ENCODE data around the gene UBE4A. TPM values are rescaled to one million over a fixed set of nuclear protein-coding genes. Genes with fewer than 3 reads are reported as not detected.

Gene UBE4A
- total RNA-seq, 2 experiments from 2014 or later: 54.0 to 55.7 TPM

GRCh38 chr11:118442908-118443589, 83.6 kb downstream of the UBE4A start:
- POLR2A ChIA-PET: interaction anchor here (0.7 to 2.0 kb wide), 4 partner anchors 8 to 43 kb away, joined by 3 to 10 read pairs (median 3); partner anchors contain the start of gene ATP5MG
- CTCF ChIA-PET: interaction anchor here (1.4 to 1.5 kb wide), 2 partner anchors 7 to 45 kb away, joined by 5 read pairs; partner anchors contain the start of gene KMT2A

GRCh38 chr11:118443590-118444218, 84.3 kb downstream of the UBE4A start:
- ChIA-PET POLR2A (interaction anchor here (1.3 to 2.0 kb wide), 3 partner anchors 9 to 43 kb away, joined by 3 to 10 read pairs (median 3); no protein-coding TSS in a partner anchor), CTCF (interaction anchor here (1.0 to 1.5 kb wide), 2 partner anchors 8 to 45 kb away, joined by 3 to 5 read pairs; partner anchors contain the start of gene KMT2A)

GRCh38 chr11:118447423-118447822, 88.0 kb downstream of the UBE4A start:
- ChIA-PET CTCF (interaction anchor here (1.6 kb wide), 1 partner anchor 9 kb away, joined by 4 read pairs; no protein-coding TSS in a partner anchor), POLR2A (interaction anchor here (0.5 to 1.3 kb wide), 4 partner anchors 11 to 337 kb away, joined by 3 to 8 read pairs (median 5); partner anchors contain the start of gene KMT2A)

GRCh38 chr11:118448294-118448693, 88.9 kb downstream of the UBE4A start:
- ChIA-PET CTCF (interaction anchor here (0.9 to 1.6 kb wide), 2 partner anchors 8 to 10 kb away, joined by 3 to 4 read pairs; no protein-coding TSS in a partner anchor), POLR2A (interaction anchor here (0.6 to 1.3 kb wide), 3 partner anchors 12 to 47 kb away, joined by 3 to 10 read pairs (median 8); partner anchors contain the start of gene KMT2A)

Other genes with a start within 250 kb of the UBE4A start
- under 1 TPM; 0.19 to 0.29 TPM for gene SCN4B, start 206.8 kb upstream of the UBE4A start, total RNA-seq
- not detected for gene SCN2B, start 183.0 kb upstream of the UBE4A start, total RNA-seq
- 100 to 1,000 TPM; 300 to 305 TPM for gene JAML, start 134.6 kb upstream of the UBE4A start, total RNA-seq
- gene MPZL3, start 107.2 kb upstream of the UBE4A start, total RNA-seq: 10 to 100 TPM; 83.9 to 84.1 TPM
- gene MPZL2, start 95.3 kb upstream of the UBE4A start, total RNA-seq: 1 to 10 TPM; 6.1 to 7.8 TPM
- 100 to 1,000 TPM; 491 to 500 TPM for gene CD3E, start 54.9 kb upstream of the UBE4A start, total RNA-seq
- gene CD3D, start 16.9 kb upstream of the UBE4A start, total RNA-seq: 100 to 1,000 TPM; 407 to 417 TPM
- 100 to 1,000 TPM; 145 to 146 TPM for gene CD3G, start 15.3 kb upstream of the UBE4A start, total RNA-seq
- gene ATP5MG, start 42.0 kb downstream of the UBE4A start, total RNA-seq: 100 to 1,000 TPM; 279 to 296 TPM
- 10 to 100 TPM; 66.5 to 67.6 TPM for gene KMT2A, start 76.9 kb downstream of the UBE4A start, total RNA-seq
- gene TTC36, start 167.9 kb downstream of the UBE4A start, total RNA-seq: under 1 TPM; 0.38 to 0.52 TPM
- gene TMEM25, start 171.6 kb downstream of the UBE4A start, total RNA-seq: 1 to 10 TPM; 8.9 to 9.6 TPM
- 10 to 100 TPM; 21.9 to 22.3 TPM for gene IFT46, start 206.3 kb downstream of the UBE4A start, total RNA-seq
- gene ARCN1, start 212.8 kb downstream of the UBE4A start, total RNA-seq: 100 to 1,000 TPM; 146 to 148 TPM
- 1 to 10 TPM; 1.6 to 1.9 TPM for gene PHLDB1, start 248.0 kb downstream of the UBE4A start, total RNA-seq